ENCODE measurements around the gene KIAA1217. TPM values are rescaled to one million over a fixed set of nuclear protein-coding genes. Genes with fewer than 3 reads are reported as not detected.

The KIAA1217 gene
- total RNA-seq, 4 donors from 2014 or later = 12.7 to 156 (median 34.8) TPM

DNA sequence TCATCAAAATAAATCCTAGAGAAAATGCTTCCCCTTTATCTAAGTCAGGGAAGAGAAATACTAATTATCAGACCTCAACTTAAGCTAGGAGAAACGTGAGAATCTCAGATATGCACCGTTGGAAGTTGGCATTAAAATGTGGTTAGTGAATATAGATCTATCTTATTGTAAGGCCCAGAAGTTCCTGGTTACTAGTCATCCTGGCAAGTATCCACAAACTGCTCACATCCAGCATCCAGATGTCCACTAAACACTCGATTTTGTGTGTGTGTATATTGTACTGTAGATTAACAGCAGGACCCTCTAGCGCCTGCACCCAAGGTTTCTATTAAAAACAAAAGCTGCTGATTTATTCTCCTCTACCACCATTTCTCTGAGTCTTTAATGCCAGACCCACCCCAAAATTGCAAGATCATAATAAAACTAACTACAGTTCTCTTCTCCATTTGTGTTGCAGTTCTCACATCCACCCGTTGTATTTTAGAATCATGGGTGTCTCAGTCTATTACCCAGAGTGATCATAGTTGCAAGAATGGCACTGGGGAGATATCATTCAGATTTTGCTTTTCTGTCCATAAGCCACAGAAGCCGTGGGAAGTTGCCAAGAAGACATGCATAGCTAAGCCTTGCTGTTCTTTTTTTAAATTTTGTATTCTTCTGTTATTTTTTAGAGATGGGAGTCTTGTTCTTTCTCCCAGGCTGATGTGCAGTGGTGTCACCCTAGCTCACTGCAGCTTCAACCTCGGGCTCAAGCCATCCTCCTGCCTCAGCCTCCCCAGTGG is 165.4 kb downstream of the KIAA1217 start:
- TF ChIP-seq CTCF (IDR thresholded peaks at IDR 0.05) = no peak
- DNase-seq (ENCODE audit: low spot score) (no peak), ATAC-seq (ENCODE audit: low FRiP score) (no peak)

GRCh38 chr10:24375510-24375909 is 166.6 kb downstream of the KIAA1217 start:
- ATAC-seq (ENCODE audit: low FRiP score) = no peak
- no peak for TF ChIP-seq CTCF (IDR thresholded peaks at IDR 0.05)

GRCh38 chr10:24376731-24377130 is 167.8 kb downstream of the KIAA1217 start:
- ATAC-seq (ENCODE audit: low FRiP score) (no peak), DNase-seq (ENCODE audit: low spot score) (no peak)
- no peak for TF ChIP-seq CTCF (IDR thresholded peaks at IDR 0.05)

More at GRCh38 chr10:24375510-24375909, 166.6 kb downstream of the KIAA1217 start:
- no peak for DNase-seq (ENCODE audit: low spot score)

DNA sequence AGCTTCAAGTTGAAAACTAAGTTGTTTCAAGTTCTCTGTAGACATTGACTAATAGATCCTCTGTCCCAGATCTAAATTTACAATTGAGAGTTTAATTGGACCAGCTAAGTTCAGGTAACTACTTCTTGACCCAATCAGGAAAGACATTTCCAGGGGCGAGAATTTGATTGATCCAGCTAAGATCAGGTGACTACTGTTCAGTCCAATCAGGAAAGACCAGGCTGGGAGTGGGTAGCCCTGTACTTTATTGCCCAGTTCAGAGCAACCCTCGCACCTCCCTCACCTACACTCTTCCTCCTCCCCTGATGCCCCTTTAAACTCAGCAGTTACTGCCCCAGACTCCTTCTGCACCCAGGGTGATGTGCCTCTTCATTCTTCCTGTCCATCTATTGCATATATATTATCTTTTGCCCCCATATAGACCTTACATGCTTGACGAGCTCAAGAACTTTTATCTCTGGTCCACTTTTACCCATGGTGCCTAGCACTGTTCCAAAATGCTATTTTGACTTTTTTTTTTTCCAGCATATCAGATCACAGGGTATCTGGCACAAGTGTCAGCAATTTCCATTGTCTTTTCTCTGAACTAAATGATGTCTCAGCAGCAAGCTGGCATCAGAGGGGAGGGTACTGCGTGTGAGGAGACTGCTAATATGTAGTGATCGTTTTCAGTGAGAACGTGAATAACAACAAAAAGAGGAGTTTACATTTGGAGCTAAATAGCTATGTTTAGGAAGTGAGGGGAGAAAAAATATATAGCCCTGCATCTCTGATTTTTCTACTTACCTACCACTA is 169.4 kb downstream of the KIAA1217 start:
- no peak for DNase-seq (ENCODE audit: low spot score)
- ATAC-seq (ENCODE audit: low FRiP score) = no peak

GRCh38 chr10:24381235-24382010 is 172.5 kb downstream of the KIAA1217 start:
- ATAC-seq (ENCODE audit: low FRiP score) (no peak), DNase-seq (ENCODE audit: low spot score) (no peak)
- TF ChIP-seq CTCF (IDR thresholded peaks at IDR 0.05) = no peak

More for the DNA sequence above, 169.4 kb downstream of the KIAA1217 start:
- no peak for TF ChIP-seq CTCF (IDR thresholded peaks at IDR 0.05)

DNA sequence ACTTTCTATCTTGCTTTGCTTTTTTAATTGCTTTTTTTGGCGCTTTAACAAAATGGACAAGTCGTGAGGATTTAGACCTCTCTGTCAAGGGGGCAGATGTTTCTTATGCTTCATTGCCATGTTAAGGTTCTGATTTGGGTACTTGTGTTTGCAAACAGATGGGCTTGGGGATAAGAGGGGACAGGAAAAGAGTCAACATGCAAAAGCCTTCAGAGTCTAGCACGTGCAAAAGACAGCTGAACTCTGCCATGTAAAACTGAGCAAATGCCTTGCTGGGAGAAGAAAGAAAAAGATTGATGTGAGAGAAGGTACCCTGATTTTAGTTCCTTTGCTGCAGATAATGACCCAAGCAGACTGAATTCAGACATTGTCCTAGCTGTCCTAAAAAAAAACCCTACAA is 173.1 kb downstream of the KIAA1217 start:
- ATAC-seq (ENCODE audit: low FRiP score) = no peak
- no peak for DNase-seq (ENCODE audit: low spot score)
- TF ChIP-seq CTCF (IDR thresholded peaks at IDR 0.05) = no peak
